ENCODE data around the gene GDF10.

GDF10 gene

DNA sequence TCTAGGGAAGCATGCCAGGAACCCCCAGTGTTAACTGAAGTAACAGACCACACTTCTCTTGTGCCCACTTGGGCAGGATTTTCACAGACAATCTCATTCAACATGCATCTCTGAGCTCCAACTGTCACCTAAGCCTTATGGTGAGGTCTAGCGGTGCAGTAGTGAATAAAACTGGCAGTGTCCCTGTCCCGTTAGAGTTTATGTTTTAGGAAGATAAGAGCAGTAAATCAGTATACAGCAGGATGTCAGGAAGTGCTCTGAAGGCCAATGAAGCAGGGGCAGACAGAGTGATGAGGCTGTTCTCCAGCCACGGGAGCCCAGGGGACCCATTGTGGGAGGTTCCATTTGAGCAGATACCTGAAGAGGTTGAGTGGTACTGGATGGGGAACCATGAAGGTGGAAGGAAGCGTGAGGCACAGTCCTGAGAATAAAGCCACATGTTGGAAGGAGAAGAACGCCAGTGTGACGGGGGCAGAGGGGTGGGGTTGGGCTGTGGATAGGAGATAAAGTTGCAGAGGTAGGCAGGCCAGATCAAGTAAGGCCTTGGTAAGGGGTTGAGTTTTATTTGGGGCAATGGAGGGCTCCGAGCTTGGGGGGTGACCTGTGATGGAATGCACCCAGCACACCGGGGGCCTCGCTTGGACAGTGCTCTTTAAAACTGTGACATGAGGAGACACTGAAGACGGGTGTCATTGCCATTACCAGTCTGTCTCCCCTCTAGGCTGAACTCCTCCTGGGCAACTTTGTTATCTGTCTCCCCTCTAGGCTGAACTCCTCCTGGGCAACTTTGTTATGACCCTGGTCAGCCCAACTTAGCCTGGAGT is 6.6 kb downstream of the GDF10 start:
- no peaks in the 10 kb centered on the region for H3K9me3 ChIP-seq (ENCODE audit: control insufficient read depth, insufficient read depth, low read depth, low read length)
- ChIA-PET POLR2A (no interaction called here), CTCF (interaction anchor here (1.2 to 2.0 kb wide), 4 partner anchors 137 to 282 kb away, joined by 3 to 9 read pairs (median 5); no protein-coding TSS in a partner anchor)
- no peak overlapping the region for H3K27ac ChIP-seq (ENCODE audit: extremely low read depth, low read depth, low read length)
- no peak for TF ChIP-seq ZNF311 (tag by site-specific recombination; IDR thresholded peaks at IDR 0.05; ENCODE audit: borderline replicate concordance)
- no peak for TF ChIP-seq OSR2 (tag by site-specific recombination; IDR thresholded peaks at IDR 0.05)
- TF ChIP-seq, protein P1, sequence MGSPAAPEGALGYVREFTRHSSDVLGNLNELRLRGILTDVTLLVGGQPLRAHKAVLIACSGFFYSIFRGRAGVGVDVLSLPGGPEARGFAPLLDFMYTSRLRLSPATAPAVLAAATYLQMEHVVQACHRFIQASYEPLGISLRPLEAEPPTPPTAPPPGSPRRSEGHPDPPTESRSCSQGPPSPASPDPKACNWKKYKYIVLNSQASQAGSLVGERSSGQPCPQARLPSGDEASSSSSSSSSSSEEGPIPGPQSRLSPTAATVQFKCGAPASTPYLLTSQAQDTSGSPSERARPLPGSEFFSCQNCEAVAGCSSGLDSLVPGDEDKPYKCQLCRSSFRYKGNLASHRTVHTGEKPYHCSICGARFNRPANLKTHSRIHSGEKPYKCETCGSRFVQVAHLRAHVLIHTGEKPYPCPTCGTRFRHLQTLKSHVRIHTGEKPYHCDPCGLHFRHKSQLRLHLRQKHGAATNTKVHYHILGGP (tag by site-specific recombination; IDR thresholded peaks at IDR 0.05): no peak
- TF ChIP-seq ZNF184 (tag by site-specific recombination; IDR thresholded peaks at IDR 0.05): no peak
- no peak for TF ChIP-seq SETDB1 (IDR thresholded peaks at IDR 0.05; ENCODE audit: insufficient read length, low read length)
- TF ChIP-seq, protein P2, sequence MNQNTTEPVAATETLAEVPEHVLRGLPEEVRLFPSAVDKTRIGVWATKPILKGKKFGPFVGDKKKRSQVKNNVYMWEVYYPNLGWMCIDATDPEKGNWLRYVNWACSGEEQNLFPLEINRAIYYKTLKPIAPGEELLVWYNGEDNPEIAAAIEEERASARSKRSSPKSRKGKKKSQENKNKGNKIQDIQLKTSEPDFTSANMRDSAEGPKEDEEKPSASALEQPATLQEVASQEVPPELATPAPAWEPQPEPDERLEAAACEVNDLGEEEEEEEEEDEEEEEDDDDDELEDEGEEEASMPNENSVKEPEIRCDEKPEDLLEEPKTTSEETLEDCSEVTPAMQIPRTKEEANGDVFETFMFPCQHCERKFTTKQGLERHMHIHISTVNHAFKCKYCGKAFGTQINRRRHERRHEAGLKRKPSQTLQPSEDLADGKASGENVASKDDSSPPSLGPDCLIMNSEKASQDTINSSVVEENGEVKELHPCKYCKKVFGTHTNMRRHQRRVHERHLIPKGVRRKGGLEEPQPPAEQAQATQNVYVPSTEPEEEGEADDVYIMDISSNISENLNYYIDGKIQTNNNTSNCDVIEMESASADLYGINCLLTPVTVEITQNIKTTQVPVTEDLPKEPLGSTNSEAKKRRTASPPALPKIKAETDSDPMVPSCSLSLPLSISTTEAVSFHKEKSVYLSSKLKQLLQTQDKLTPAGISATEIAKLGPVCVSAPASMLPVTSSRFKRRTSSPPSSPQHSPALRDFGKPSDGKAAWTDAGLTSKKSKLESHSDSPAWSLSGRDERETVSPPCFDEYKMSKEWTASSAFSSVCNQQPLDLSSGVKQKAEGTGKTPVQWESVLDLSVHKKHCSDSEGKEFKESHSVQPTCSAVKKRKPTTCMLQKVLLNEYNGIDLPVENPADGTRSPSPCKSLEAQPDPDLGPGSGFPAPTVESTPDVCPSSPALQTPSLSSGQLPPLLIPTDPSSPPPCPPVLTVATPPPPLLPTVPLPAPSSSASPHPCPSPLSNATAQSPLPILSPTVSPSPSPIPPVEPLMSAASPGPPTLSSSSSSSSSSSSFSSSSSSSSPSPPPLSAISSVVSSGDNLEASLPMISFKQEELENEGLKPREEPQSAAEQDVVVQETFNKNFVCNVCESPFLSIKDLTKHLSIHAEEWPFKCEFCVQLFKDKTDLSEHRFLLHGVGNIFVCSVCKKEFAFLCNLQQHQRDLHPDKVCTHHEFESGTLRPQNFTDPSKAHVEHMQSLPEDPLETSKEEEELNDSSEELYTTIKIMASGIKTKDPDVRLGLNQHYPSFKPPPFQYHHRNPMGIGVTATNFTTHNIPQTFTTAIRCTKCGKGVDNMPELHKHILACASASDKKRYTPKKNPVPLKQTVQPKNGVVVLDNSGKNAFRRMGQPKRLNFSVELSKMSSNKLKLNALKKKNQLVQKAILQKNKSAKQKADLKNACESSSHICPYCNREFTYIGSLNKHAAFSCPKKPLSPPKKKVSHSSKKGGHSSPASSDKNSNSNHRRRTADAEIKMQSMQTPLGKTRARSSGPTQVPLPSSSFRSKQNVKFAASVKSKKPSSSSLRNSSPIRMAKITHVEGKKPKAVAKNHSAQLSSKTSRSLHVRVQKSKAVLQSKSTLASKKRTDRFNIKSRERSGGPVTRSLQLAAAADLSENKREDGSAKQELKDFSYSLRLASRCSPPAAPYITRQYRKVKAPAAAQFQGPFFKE (tag by site-specific recombination; IDR thresholded peaks at IDR 0.05; ENCODE audit: borderline replicate concordance): no peak
- TF ChIP-seq ZNF423 (tag by site-specific recombination; IDR thresholded peaks at IDR 0.05): no peak
- TF ChIP-seq ZNF664 (tag by site-specific recombination; IDR thresholded peaks at IDR 0.05): no peak
- no peak for TF ChIP-seq ZNF473 (tag by site-specific recombination; IDR thresholded peaks at IDR 0.05)
- TF ChIP-seq ZNF776 (tag by site-specific recombination; IDR thresholded peaks at IDR 0.05; ENCODE audit: borderline replicate concordance): no peak
- TF ChIP-seq ZNF843 (tag by site-specific recombination; IDR thresholded peaks at IDR 0.05): no peak
- TF ChIP-seq KLF9 (tag by site-specific recombination; IDR thresholded peaks at IDR 0.05; ENCODE audit: low read depth): no peak
- TF ChIP-seq MYNN (tag by site-specific recombination; IDR thresholded peaks at IDR 0.05; ENCODE audit: borderline replicate concordance): no peak
- no peak for TF ChIP-seq BCL11B (tag by site-specific recombination; IDR thresholded peaks at IDR 0.05; ENCODE audit: low read depth)
- no peaks in the 10 kb centered on the region for H3K4me1 ChIP-seq (ENCODE audit: control insufficient read depth, insufficient read depth, low read length)
- no peak overlapping the region for H3K4me3 ChIP-seq (ENCODE audit: low read depth, low read length)
- no peaks in the 10 kb centered on the region for H3K36me3 ChIP-seq (ENCODE audit: control insufficient read depth in 2 of 2, insufficient read depth in 1 of 2, low read length in 2 of 2)

DNA sequence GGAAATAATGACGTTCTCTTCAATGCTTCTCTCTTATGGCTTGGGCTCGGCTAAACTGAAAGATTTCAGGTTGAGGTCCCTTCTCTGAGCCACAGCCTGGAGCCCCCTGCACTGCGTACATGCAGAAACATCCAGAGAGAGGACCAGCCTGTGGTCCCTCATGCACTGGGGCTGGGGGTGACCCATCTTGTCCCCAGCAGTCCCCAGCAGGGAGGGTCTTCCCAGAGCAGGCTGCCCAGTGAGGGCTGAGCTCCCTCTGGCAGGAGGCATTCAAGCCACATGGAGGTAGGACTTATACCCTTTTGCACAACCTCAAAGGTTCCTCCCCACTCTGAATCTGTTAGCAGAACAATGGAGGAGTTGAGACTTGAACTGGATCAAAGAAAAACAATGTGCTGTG is 7.4 kb downstream of the GDF10 start:
- ChIA-PET CTCF (interaction anchor here (0.8 to 8.1 kb wide), 3 partner anchors 258 to 281 kb away, joined by 3 to 83 read pairs (median 4); no protein-coding TSS in a partner anchor), POLR2A (no interaction called here)
- Histone ChIP-seq H3K4me1 (ENCODE audit: control insufficient read depth, insufficient read depth, low read length) (no peaks in the 10 kb centered on the region), H3K27ac (ENCODE audit: extremely low read depth, low read depth, low read length) (no peak overlapping the region), H3K36me3 (ENCODE audit: control insufficient read depth in 2 of 2, insufficient read depth in 1 of 2, low read length in 2 of 2) (no peaks in the 10 kb centered on the region), H3K9me3 (ENCODE audit: control insufficient read depth, insufficient read depth, low read depth, low read length) (no peaks in the 10 kb centered on the region), H3K4me3 (ENCODE audit: low read depth, low read length) (no peak overlapping the region)
- TF ChIP-seq ZNF747 (tag by site-specific recombination; IDR thresholded peaks at IDR 0.05) (no peak), ZBTB8A (tag by site-specific recombination; IDR thresholded peaks at IDR 0.05) (no peak), ZNF169 (tag by site-specific recombination; IDR thresholded peaks at IDR 0.05) (no peak), ZNF19 (tag by site-specific recombination; IDR thresholded peaks at IDR 0.05; ENCODE audit: low read depth) (no peak)
- TF ChIP-seq, protein P3, sequence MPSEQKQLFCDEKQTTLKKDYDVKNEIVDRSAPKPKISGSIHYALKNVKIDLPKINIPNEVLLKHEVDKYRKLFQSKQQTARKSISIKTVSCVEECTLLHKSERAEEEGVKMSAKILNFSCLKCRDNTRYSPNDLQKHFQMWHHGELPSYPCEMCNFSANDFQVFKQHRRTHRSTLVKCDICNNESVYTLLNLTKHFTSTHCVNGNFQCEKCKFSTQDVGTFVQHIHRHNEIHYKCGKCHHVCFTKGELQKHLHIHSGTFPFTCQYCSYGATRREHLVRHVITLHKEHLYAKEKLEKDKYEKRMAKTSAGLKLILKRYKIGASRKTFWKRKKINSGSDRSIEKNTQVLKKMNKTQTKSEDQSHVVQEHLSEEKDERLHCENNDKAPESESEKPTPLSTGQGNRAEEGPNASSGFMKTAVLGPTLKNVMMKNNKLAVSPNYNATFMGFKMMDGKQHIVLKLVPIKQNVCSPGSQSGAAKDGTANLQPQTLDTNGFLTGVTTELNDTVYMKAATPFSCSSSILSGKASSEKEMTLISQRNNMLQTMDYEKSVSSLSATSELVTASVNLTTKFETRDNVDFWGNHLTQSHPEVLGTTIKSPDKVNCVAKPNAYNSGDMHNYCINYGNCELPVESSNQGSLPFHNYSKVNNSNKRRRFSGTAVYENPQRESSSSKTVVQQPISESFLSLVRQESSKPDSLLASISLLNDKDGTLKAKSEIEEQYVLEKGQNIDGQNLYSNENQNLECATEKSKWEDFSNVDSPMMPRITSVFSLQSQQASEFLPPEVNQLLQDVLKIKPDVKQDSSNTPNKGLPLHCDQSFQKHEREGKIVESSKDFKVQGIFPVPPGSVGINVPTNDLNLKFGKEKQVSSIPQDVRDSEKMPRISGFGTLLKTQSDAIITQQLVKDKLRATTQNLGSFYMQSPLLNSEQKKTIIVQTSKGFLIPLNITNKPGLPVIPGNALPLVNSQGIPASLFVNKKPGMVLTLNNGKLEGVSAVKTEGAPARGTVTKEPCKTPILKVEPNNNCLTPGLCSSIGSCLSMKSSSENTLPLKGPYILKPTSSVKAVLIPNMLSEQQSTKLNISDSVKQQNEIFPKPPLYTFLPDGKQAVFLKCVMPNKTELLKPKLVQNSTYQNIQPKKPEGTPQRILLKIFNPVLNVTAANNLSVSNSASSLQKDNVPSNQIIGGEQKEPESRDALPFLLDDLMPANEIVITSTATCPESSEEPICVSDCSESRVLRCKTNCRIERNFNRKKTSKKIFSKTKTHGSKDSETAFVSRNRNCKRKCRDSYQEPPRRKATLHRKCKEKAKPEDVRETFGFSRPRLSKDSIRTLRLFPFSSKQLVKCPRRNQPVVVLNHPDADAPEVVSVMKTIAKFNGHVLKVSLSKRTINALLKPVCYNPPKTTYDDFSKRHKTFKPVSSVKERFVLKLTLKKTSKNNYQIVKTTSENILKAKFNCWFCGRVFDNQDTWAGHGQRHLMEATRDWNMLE (tag by site-specific recombination; conservative IDR thresholded peaks at IDR 0.05; ENCODE audit: low read depth): no peak
